ENCODE measurements around the gene PCDHA1.
"Not testable (repeated sequence)": the region's sequence is repeated elsewhere in the genome, so short reads cannot be mapped to it uniquely, and the experiment has no call there.

PCDHA1 gene

GRCh38 chr5:140808241-140808888, 22.4 kb downstream of the PCDHA1 start:
- H3K4me3 ChIP-seq (ENCODE audit: low read depth, low read length), result not testable (repeated sequence)

- no peak overlapping the region for H3K4me3 ChIP-seq (ENCODE audit: low read depth, low read length)
These were observed 22.9 kb downstream of the PCDHA1 start for GRCh38 chr5:140808889-140809291.

DNA sequence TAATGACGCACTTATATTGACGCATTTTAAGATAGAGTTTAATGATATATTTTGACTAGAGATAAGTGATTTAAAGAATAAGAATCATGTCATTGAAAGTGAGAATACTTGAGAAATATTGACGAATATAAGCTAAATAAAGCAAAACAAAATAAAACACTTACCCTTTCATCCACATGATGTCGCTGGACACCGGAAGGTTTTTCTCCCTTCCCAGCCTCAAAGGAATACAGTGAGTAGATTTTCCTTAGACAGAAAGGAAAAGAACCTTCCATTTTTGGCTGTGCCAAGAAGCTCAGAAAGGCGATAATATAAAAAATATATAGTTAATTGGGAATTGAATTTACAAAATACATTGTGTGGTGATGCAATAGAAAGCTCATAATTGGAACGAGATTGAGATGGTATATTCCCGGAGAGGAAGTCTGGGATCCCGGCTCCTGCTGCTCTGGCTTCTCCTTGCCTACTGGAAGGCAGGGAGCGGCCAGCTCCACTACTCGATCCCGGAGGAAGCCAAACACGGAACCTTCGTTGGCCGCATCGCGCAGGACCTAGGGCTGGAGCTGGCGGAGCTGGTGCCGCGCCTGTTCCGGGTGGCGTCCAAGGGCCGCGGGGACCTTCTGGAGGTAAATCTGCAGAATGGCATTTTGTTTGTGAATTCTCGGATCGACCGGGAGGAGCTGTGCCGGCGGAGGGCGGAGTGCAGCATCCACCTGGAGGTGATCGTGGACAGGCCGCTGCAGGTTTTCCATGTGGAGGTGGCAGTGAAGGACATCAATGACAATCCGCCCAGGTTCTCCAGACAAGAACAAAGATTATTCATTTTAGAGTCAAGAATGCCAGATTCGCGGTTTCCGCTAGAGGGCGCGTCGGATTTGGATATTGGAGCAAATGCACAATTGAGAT, 35.7 kb downstream of the PCDHA1 start, which contains the start of gene PCDHA5:
TSS of gene PCDHA5 (plus strand) at position 239 of the 906 bp plus-strand sequence.
- peak within 1 kb of the TSS; percentile 18 for H3K4me3 ChIP-seq (ENCODE audit: low read depth, low read length)

GRCh38 chr5:140822281-140822629, 36.3 kb downstream of the PCDHA1 start:
- H3K4me3 ChIP-seq (ENCODE audit: low read depth, low read length), result no peak overlapping the region

DNA sequence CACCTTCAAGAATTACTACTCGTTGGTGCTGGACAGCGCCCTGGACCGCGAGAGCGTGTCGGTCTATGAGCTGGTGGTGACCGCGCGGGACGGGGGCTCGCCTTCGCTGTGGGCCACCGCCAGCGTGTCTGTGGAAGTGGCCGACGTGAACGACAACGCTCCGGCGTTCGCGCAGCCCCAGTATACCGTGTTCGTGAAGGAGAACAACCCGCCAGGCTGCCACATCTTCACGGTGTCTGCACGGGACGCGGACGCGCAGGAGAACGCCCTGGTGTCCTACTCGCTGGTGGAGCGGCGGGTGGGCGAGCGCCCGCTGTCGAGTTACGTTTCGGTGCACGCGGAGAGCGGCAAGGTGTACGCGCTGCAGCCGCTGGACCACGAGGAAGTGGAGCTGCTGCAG, 37.0 kb downstream of the PCDHA1 start:
- not testable (repeated sequence) for H3K4me3 ChIP-seq (ENCODE audit: low read depth, low read length)

DNA sequence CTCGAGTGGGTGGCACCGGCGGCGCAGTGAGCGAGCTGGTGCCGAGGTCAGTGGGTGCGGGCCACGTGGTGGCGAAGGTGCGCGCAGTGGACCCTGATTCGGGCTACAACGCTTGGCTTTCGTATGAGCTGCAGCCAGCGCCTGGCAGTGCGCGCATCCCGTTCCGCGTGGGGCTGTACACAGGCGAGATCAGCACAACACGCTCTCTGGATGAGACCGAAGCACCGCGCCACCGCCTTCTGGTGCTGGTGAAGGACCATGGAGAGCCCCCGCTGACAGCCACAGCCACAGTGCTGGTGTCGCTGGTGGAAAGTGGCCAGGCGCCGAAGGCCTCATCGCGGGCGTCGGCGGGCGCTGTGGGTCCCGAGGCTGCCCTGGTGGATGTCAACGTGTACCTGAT, 37.5 kb downstream of the PCDHA1 start:
- H3K4me3 ChIP-seq (ENCODE audit: low read depth, low read length), result no peak overlapping the region

DNA sequence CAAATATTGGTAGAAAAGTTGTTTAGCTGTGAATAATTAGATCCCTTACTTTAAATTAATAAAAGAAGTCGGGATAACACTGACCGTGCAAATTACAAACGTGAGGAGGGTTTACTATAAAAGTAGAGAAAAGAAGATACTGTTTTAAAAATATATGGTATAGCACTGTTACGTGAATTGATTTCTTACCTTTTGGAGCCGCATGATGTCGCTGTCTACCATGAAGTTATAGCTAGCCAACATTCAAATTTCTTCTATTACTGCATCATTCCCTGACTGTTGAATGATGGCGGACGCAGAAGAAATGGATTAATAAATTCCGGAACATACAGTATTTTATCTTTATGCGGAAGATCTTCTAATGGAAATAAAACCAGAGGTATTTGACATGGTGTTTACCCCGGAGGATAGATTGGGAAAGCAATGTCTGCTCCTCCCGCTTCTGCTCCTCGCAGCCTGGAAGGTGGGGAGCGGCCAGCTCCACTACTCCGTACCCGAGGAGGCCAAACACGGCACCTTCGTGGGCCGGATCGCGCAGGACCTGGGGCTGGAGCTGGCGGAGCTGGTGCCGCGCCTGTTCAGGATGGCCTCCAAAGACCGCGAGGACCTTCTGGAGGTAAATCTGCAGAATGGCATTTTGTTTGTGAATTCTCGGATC, 41.9 kb downstream of the PCDHA1 start, which contains the start of gene PCDHA6:
TSS of gene PCDHA6 (plus strand) at position 257 of the 658 bp plus-strand sequence. CDS start at position 389, 132 bp downstream.
- peak within 1 kb of the TSS; percentile 46 for H3K4me3 ChIP-seq (ENCODE audit: low read depth, low read length)

GRCh38 chr5:140828362-140828737, 42.4 kb downstream of the PCDHA1 start:
- H3K4me3 ChIP-seq (ENCODE audit: low read depth, low read length), result peak overlapping the region; percentile 46

- H3K4me3 ChIP-seq (ENCODE audit: low read depth, low read length), result not testable (repeated sequence)
These were observed 43.9 kb downstream of the PCDHA1 start for GRCh38 chr5:140829511-140830501.

DNA sequence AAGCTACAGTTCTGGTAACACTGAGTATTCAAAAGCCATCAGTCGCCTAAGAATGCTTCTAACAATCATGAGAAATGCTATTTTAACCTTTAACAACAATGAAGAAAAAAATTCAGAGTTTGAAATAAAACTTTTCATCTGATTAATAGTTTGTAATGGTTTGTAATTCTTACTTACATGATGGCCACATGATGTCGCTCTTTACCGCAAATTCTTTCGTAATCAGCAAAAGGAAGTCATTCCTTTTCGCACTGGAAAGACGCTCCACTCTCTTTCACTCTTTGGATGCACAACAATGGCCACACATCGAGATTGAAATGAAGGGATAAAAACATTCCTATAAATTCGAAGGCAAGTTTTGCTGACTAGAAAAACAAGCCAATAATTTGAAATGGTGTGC, 48.1 kb downstream of the PCDHA1 start, which contains the start of gene PCDHA7:
TSS of gene PCDHA7 (plus strand) at position 277 of the 400 bp plus-strand sequence. CDS start at position 392, 115 bp downstream.
- peak within 1 kb of the TSS; percentile 35 for H3K4me3 ChIP-seq (ENCODE audit: low read depth, low read length)

GRCh38 chr5:140834439-140835008, 48.6 kb downstream of the PCDHA1 start:
- H3K4me3 ChIP-seq (ENCODE audit: low read depth, low read length), result peak overlapping the region; percentile 35

DNA sequence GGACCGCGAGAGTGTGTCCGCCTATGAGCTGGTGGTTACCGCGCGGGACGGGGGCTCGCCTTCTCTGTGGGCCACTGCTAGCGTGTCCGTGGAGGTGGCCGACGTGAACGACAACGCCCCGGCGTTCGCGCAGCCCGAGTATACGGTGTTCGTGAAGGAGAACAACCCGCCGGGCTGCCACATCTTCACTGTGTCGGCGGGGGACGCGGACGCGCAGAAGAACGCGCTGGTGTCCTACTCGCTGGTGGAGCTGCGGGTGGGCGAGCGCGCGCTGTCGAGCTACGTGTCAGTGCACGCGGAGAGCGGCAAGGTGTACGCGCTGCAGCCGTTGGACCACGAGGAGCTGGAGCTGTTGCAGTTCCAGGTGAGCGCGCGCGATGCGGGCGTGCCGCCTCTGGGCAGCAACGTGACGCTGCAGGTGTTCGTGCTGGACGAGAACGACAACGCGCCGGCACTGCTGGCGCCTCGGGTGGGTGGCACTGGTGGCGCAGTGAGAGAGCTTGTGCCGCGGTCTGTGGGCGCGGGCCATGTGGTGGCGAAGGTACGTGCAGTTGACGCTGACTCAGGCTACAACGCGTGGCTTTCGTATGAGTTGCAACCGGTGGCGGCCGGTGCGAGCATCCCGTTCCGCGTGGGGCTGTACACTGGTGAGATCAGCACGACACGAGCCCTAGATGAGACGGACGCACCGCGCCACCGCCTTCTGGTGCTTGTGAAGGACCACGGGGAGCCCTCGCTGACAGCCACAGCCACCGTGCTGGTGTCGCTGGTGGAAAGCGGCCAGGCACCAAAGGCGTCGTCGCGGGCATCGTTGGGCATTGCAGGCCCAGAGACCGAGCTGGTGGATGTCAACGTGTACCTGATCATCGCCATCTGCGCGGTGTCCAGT, 49.9 kb downstream of the PCDHA1 start:
- no peak overlapping the region for H3K4me3 ChIP-seq (ENCODE audit: low read depth, low read length)

GRCh38 chr5:140840978-140841962, 55.3 kb downstream of the PCDHA1 start, which contains the start of gene PCDHA8:
PCDHA8 (plus strand) TSS chr5:140841187; CDS start chr5:140841322, 135 bp downstream.
- no peak within 1 kb of the TSS for H3K4me3 ChIP-seq (ENCODE audit: low read depth, low read length)

GRCh38 chr5:140842798-140843733, 57.1 kb downstream of the PCDHA1 start:
- H3K4me3 ChIP-seq (ENCODE audit: low read depth, low read length), result no peak overlapping the region

DNA sequence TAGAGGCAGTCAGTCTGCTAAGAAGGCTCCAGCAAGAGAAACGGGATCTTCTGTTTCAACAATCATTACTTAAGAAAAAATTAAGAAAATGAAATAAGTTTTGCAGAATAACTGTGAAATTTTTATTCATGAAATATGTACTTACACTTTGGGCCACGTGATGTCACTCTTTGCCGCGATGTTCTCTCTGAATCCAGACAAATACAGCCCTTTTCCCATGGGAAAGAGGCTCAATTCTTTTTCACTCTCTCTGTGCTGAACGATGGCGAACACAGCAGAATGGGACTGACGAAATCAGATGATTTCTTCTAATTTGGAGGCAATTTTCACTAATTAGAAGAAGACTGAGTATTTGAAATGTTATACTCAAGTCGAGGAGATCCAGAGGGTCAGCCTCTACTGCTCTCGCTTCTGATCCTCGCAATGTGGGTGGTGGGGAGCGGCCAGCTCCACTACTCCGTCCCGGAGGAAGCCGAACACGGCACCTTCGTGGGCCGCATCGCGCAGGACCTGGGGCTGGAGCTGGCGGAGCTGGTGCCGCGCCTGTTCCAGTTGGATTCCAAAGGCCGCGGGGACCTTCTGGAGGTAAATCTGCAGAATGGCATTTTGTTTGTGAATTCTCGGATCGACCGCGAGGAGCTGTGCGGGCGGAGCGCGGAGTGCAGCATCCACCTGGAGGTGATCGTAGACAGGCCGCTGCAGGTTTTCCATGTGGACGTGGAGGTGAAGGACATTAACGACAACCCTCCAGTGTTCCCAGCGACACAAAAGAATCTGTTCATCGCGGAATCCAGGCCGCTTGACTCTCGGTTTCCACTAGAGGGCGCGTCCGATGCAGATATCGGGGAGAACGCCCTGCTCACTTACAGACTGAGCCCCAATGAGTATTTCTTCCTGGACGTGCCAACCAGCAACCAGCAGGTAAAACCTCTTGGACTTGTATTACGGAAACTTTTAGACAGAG, 62.5 kb downstream of the PCDHA1 start, which contains the start of gene PCDHA9:
TSS of gene PCDHA9 (plus strand) at position 244 of the 964 bp plus-strand sequence. CDS start at position 358, 114 bp downstream.
- peak within 1 kb of the TSS; percentile 14 for H3K4me3 ChIP-seq (ENCODE audit: low read depth, low read length)
